HepG2 (cell line): ENCODE results near the gene BRAP. TPM values are rescaled to one million over a fixed set of nuclear protein-coding genes. Genes with fewer than 3 reads are reported as not detected.

Experiments
- CEBPG ChIP-seq: IDR thresholded peaks from 2 replicates; pipeline ENCODE4 v1.6.1; 2016
- MXD4 ChIP-seq: IDR thresholded peaks from 2 replicates; pipeline ENCODE4 v1.6.1; 2016; ENCODE audit warnings: mild to moderate bottlenecking, missing biosample characterization, missing genetic modification reagents
- NCOA2 ChIP-seq: sonication (generic); formaldehyde crosslinking; IDR thresholded peaks from 2 replicates; pipeline ENCODE4 v1.8.0; 2022; ENCODE audit warnings: inconsistent platforms
- SIX4 ChIP-seq: sonication (generic); formaldehyde crosslinking; IDR thresholded peaks from 2 replicates; pipeline ENCODE4 v1.4.0; 2020; ENCODE audit warnings: missing genetic modification reagents
- SOX13 ChIP-seq, 3 experiments: fragments of 450-650 bp in 1 of 3; sonication (generic) in 1 of 3; formaldehyde crosslinking in 1 of 3; IDR thresholded peaks in 2 of 3; conservative IDR thresholded peaks in 1 of 3; 2 replicates each; pipeline versions ENCODE4 v1.5.0 to v1.6.1; 2016 to 2020; ENCODE audit warnings: antibody characterized with exemption in 1 of 3, mild to moderate bottlenecking in 1 of 3, missing compliant biosample characterization in 1 of 3, missing genetic modification reagents in 1 of 3, moderate library complexity in 1 of 3
- SRF ChIP-seq: IDR thresholded peaks from 2 replicates; pipeline ENCODE4 v1.6.1; 2011; ENCODE audit warnings: mild to moderate bottlenecking, low read depth, low read length, moderate library complexity
- SRSF4 ChIP-seq: fragments of 200-400 bp; formaldehyde crosslinking; IDR thresholded peaks from one replicate; pipeline ENCODE4 v1.6.1; 2018; ENCODE audit warnings: mild to moderate bottlenecking, low read depth, low read length, moderate library complexity; ENCODE audit not compliant: poor library complexity, severe bottlenecking
- STAT5B ChIP-seq: sonication (generic); formaldehyde crosslinking; IDR thresholded peaks from 2 replicates; pipeline ENCODE4 v1.4.0; 2020; ENCODE audit warnings: missing genetic modification reagents
- TOE1 ChIP-seq: sonication (generic); formaldehyde crosslinking; IDR thresholded peaks from 2 replicates; pipeline ENCODE4 v1.4.0; 2020; ENCODE audit warnings: mild to moderate bottlenecking, missing genetic modification reagents
- ZNF30 ChIP-seq: sonication (generic); formaldehyde crosslinking; IDR thresholded peaks from 2 replicates; pipeline ENCODE4 v1.5.0; 2020; ENCODE audit warnings: mild to moderate bottlenecking, missing genetic modification reagents
- ZNF331 ChIP-seq: sonication (generic); formaldehyde crosslinking; IDR thresholded peaks from 2 replicates; pipeline ENCODE4 v1.4.0; 2020; ENCODE audit warnings: missing genetic modification reagents
- ZNF773 ChIP-seq: sonication (generic); formaldehyde crosslinking; IDR thresholded peaks from 2 replicates; pipeline ENCODE4 v1.4.0; 2020; ENCODE audit warnings: missing genetic modification reagents, borderline replicate concordance
- polyA plus RNA-seq, 8 experiments: library from polyadenylated mRNA; depleted of rRNA in 3 of 8; stranded (reverse) in 7 of 8; unstranded in 1 of 8; fragments of >200 nt; fragmentation: Illumina TruSeq in 4 of 8; extraction: Trizol in 4 of 8; gene quantifications; 2 replicates each; pipeline versions ENCODE4 v1.2.1 to v1.2.3, GENCODE V29; 2011 to 2016; ENCODE audit warnings: low read depth in 4 of 8, missing spikeins in 1 of 8, mixed read lengths in 1 of 8; ENCODE audit not compliant: insufficient read depth in 1 of 8
- total RNA-seq, 5 experiments: library from RNA; depleted of rRNA; stranded (reverse); fragments of >200 nt; fragmentation: Illumina TruSeq; extraction: Trizol; gene quantifications; 2 replicates each; pipeline ENCODE4 v1.2.3, GENCODE V29; 2016; ENCODE audit warnings: low read depth in 1 of 5
- TF ChIP-seq, protein P1 (sequence below): IDR thresholded peaks from 2 replicates; pipeline ENCODE4 v1.4.0; 2020; ENCODE audit warnings: mild to moderate bottlenecking, missing genetic modification reagents
- TF ChIP-seq, protein P2 (sequence below): IDR thresholded peaks from 2 replicates; pipeline ENCODE4 v1.6.1; 2016
- TF ChIP-seq, protein P3 (sequence below): IDR thresholded peaks from 2 replicates; pipeline ENCODE4 v1.6.1; 2012; ENCODE audit warnings: low read depth, low read length, improper control_type of control experiment
- TF ChIP-seq, protein P4 (sequence below): sonication (generic); formaldehyde crosslinking; IDR thresholded peaks from 2 replicates; pipeline ENCODE4 v1.4.0; 2020; ENCODE audit warnings: missing genetic modification reagents, borderline replicate concordance
- TF ChIP-seq, protein P5 (sequence below): sonication (generic); formaldehyde crosslinking; IDR thresholded peaks from 2 replicates; pipeline ENCODE4 v1.4.0; 2020; ENCODE audit warnings: low read depth, missing genetic modification reagents

The BRAP gene
- total and polyA plus RNA-seq, 2 of the 13 experiments (the other 11 are each of a cell fraction or from before 2014, with no cell fraction given), result 8.1 to 15.4 TPM

DNA sequence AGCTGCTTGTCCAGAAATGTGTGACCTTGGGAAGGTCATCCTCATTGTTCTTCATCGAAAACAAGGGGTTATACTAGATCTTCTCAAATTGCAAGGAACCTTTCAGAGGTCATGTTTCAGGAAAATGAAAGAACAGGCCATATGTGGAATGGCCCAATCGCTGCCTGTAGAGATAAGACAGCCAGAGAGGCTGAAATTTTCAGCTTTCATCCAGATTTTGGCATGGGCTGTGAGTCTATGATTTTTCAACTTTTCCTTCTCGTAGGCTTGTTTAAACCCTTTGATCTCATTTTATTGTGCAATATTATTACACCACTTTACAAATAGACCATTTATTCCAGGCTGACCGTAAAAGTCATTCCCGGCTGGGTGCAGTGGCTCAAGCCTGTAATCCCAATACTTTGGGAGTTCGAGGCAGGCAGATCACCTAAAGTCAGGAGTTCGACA lies 69.6 kb downstream of the BRAP start (continued):
- no peak for TF ChIP-seq MXD4 (CRISPR knock-in tag)
- TF ChIP-seq, protein P1, sequence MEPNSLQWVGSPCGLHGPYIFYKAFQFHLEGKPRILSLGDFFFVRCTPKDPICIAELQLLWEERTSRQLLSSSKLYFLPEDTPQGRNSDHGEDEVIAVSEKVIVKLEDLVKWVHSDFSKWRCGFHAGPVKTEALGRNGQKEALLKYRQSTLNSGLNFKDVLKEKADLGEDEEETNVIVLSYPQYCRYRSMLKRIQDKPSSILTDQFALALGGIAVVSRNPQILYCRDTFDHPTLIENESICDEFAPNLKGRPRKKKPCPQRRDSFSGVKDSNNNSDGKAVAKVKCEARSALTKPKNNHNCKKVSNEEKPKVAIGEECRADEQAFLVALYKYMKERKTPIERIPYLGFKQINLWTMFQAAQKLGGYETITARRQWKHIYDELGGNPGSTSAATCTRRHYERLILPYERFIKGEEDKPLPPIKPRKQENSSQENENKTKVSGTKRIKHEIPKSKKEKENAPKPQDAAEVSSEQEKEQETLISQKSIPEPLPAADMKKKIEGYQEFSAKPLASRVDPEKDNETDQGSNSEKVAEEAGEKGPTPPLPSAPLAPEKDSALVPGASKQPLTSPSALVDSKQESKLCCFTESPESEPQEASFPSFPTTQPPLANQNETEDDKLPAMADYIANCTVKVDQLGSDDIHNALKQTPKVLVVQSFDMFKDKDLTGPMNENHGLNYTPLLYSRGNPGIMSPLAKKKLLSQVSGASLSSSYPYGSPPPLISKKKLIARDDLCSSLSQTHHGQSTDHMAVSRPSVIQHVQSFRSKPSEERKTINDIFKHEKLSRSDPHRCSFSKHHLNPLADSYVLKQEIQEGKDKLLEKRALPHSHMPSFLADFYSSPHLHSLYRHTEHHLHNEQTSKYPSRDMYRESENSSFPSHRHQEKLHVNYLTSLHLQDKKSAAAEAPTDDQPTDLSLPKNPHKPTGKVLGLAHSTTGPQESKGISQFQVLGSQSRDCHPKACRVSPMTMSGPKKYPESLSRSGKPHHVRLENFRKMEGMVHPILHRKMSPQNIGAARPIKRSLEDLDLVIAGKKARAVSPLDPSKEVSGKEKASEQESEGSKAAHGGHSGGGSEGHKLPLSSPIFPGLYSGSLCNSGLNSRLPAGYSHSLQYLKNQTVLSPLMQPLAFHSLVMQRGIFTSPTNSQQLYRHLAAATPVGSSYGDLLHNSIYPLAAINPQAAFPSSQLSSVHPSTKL (CRISPR knock-in tag), result 0 out of 2 replicates have a peak, but pooled peaks have one; percentile 9
- TF ChIP-seq, protein P2, sequence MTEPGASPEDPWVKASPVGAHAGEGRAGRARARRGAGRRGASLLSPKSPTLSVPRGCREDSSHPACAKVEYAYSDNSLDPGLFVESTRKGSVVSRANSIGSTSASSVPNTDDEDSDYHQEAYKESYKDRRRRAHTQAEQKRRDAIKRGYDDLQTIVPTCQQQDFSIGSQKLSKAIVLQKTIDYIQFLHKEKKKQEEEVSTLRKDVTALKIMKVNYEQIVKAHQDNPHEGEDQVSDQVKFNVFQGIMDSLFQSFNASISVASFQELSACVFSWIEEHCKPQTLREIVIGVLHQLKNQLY, result no peak
- 0 out of 2 replicates have a peak, but pooled peaks have one; percentile 19 for TF ChIP-seq NCOA2 (CRISPR knock-in tag)
- no peak for TF ChIP-seq ZNF773 (CRISPR knock-in tag)
- no peak for TF ChIP-seq SOX13 (IDR thresholded peaks at IDR 0.05)
- peak in 1 of 2 experiments; percentile 59; a peak in 2 of 4 replicates for TF ChIP-seq SOX13 (CRISPR knock-in tag; conservative IDR thresholded peaks at IDR 0.05 in 1 of 2, IDR thresholded peaks at IDR 0.05 in 1 of 2)
- no peak for TF ChIP-seq SRSF4
- TF ChIP-seq, protein P3, sequence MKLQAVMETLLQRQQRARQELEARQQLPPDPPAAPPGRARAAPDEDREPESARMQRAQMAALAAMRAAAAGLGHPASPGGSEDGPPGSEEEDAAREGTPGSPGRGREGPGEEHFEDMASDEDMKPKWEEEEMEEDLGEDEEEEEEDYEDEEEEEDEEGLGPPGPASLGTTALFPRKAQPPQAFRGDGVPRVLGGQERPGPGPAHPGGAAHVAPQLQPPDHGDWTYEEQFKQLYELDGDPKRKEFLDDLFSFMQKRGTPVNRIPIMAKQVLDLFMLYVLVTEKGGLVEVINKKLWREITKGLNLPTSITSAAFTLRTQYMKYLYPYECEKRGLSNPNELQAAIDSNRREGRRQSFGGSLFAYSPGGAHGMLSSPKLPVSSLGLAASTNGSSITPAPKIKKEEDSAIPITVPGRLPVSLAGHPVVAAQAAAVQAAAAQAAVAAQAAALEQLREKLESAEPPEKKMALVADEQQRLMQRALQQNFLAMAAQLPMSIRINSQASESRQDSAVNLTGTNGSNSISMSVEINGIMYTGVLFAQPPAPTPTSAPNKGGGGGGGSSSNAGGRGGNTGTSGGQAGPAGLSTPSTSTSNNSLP, result peak; percentile 76
- peak; percentile 62 for TF ChIP-seq CEBPG
- TF ChIP-seq SIX4 (CRISPR knock-in tag), result peak; percentile 78
- no peak for TF ChIP-seq ZNF30
- TF ChIP-seq ZNF331 (CRISPR knock-in tag), result peak; percentile 48; the same call in 1 of the 2 replicates
- TF ChIP-seq STAT5B, result no peak
- TF ChIP-seq SRF, result peak; percentile 50; the same call in 1 of the 2 replicates
- TF ChIP-seq, protein P4, sequence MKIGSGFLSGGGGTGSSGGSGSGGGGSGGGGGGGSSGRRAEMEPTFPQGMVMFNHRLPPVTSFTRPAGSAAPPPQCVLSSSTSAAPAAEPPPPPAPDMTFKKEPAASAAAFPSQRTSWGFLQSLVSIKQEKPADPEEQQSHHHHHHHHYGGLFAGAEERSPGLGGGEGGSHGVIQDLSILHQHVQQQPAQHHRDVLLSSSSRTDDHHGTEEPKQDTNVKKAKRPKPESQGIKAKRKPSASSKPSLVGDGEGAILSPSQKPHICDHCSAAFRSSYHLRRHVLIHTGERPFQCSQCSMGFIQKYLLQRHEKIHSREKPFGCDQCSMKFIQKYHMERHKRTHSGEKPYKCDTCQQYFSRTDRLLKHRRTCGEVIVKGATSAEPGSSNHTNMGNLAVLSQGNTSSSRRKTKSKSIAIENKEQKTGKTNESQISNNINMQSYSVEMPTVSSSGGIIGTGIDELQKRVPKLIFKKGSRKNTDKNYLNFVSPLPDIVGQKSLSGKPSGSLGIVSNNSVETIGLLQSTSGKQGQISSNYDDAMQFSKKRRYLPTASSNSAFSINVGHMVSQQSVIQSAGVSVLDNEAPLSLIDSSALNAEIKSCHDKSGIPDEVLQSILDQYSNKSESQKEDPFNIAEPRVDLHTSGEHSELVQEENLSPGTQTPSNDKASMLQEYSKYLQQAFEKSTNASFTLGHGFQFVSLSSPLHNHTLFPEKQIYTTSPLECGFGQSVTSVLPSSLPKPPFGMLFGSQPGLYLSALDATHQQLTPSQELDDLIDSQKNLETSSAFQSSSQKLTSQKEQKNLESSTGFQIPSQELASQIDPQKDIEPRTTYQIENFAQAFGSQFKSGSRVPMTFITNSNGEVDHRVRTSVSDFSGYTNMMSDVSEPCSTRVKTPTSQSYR (CRISPR knock-in tag), result 0 out of 2 replicates have a peak, but pooled peaks have one; percentile 8
- no peak for TF ChIP-seq TOE1 (CRISPR knock-in tag)
- TF ChIP-seq, protein P5, sequence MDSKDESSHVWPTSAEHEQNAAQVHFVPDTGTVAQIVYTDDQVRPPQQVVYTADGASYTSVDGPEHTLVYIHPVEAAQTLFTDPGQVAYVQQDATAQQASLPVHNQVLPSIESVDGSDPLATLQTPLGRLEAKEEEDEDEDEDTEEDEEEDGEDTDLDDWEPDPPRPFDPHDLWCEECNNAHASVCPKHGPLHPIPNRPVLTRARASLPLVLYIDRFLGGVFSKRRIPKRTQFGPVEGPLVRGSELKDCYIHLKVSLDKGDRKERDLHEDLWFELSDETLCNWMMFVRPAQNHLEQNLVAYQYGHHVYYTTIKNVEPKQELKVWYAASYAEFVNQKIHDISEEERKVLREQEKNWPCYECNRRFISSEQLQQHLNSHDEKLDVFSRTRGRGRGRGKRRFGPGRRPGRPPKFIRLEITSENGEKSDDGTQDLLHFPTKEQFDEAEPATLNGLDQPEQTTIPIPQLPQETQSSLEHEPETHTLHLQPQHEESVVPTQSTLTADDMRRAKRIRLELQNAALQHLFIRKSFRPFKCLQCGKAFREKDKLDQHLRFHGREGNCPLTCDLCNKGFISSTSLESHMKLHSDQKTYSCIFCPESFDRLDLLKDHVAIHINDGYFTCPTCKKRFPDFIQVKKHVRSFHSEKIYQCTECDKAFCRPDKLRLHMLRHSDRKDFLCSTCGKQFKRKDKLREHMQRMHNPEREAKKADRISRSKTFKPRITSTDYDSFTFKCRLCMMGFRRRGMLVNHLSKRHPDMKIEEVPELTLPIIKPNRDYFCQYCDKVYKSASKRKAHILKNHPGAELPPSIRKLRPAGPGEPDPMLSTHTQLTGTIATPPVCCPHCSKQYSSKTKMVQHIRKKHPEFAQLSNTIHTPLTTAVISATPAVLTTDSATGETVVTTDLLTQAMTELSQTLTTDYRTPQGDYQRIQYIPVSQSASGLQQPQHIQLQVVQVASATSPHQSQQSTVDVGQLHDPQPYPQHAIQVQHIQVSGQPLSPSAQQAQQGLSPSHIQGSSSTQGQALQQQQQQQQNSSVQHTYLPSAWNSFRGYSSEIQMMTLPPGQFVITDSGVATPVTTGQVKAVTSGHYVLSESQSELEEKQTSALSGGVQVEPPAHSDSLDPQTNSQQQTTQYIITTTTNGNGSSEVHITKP (CRISPR knock-in tag), result no peak
